K562 (cell line): ENCODE data around the gene UCHL5. TPM values are rescaled to one million over a fixed set of nuclear protein-coding genes. Genes with fewer than 3 reads are reported as not detected.

ENCODE experiments used
- CEBPG ChIP-seq, 3 experiments: fragments of 200-800 bp in 1 of 3; sonication (Bioruptor generic) in 1 of 3; sonication (generic) in 1 of 3; formaldehyde crosslinking in 1 of 3; IDR thresholded peaks in 2 of 3; conservative IDR thresholded peaks in 1 of 3; 2 replicates each; pipeline versions ENCODE4 v1.6.1 to v1.8.0; 2016 to 2022; ENCODE audit warnings: missing compliant biosample characterization in 2 of 3, missing genetic modification characterization in 2 of 3, mild to moderate bottlenecking in 1 of 3, missing genetic modification reagents in 1 of 3
- DMBX1 ChIP-seq: fragments of 250-450 bp; sonication (Bioruptor Pico); IDR thresholded peaks from 2 replicates; pipeline ENCODE4 v1.8.0; 2022; ENCODE audit warnings: inconsistent platforms, mild to moderate bottlenecking, moderate library complexity, borderline replicate concordance
- ETV1 ChIP-seq: fragments of 450-650 bp; conservative IDR thresholded peaks from 2 replicates; pipeline ENCODE4 v1.6.1; 2016; ENCODE audit warnings: missing genetic modification characterization, control low read depth, low read depth, missing compliant biosample characterization
- NR2C1 ChIP-seq, 2 experiments: fragments of 450-650 bp; IDR thresholded peaks; 2 replicates each; pipeline ENCODE4 v1.6.1; 2017; ENCODE audit warnings: mild to moderate bottlenecking in 2 of 2, antibody characterized with exemption in 1 of 2, inconsistent platforms in 1 of 2, missing compliant biosample characterization in 1 of 2, missing genetic modification characterization in 1 of 2
- NR2C2 ChIP-seq, 2 experiments: fragments of 200-800 bp in 1 of 2; sonication (Bioruptor generic) in 1 of 2; sonication (generic) in 1 of 2; formaldehyde crosslinking in 1 of 2; IDR thresholded peaks; 2 replicates each; pipeline versions ENCODE4 v1.6.1 to v1.8.0; 2016 to 2022; ENCODE audit warnings: mild to moderate bottlenecking in 1 of 2, missing compliant biosample characterization in 1 of 2, missing genetic modification characterization in 1 of 2, missing genetic modification reagents in 1 of 2
- ZNF384 ChIP-seq: IDR thresholded peaks from 2 replicates; pipeline ENCODE4 v1.6.1; 2012; ENCODE audit warnings: low read depth, low read length, improper control_type of control experiment
- polyA plus RNA-seq, 8 experiments: library from polyadenylated mRNA; depleted of rRNA in 4 of 8; stranded (reverse) in 5 of 8; unstranded in 3 of 8; fragments of >200 nt; fragmentation: Nextera tagmentation in 2 of 8; fragmentation: Illumina TruSeq in 1 of 8; extraction: Ambion mirVana in 2 of 8; extraction: Trizol in 1 of 8; gene quantifications; 2 replicates each; pipeline versions ENCODE4 v1.2.1 to v1.2.3, GENCODE V29; 2011 to 2014; ENCODE audit warnings: inconsistent platforms in 1 of 8, missing spikeins in 1 of 8
- total RNA-seq, 7 experiments: library from RNA; depleted of rRNA in 6 of 7; stranded (reverse); fragments of >200 nt in 6 of 7; fragmentation: Illumina TruSeq in 2 of 7; extraction: Trizol in 2 of 7; gene quantifications; 2 replicates each; pipeline versions ENCODE4 v1.2.1 to v1.2.3, GENCODE V29; 2011 to 2021; ENCODE audit warnings: low replicate concordance in 1 of 7
- TF ChIP-seq, protein P1 (sequence below): fragments of 450-650 bp; IDR thresholded peaks from 2 replicates; pipeline ENCODE4 v1.6.1; 2016; ENCODE audit warnings: borderline replicate concordance

Gene UCHL5
- total and polyA plus RNA-seq, 9 of the 15 experiments (the other 6 are each of a cell fraction or from before 2014, with no cell fraction given): 61.0 to 206 (median 122) TPM

DNA sequence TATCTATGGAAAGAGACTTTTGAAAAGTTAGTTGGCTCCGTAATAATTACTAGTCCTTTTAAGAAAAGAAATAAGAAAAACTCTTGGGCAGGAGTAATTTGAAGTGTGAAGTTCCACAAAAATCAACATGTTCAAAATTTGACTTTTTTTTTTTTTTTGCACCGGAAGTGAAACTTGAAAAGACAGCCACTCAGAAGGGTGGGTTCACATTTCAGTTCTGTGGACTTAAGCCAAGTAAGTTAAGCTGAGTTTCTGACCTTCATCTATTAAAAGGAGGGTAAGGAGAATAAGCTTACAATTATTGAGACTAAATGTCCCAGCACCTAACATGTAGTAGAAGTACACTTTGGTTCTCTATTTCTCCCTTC is 11.2 kb upstream of the UCHL5 start (continued):
- no peak for TF ChIP-seq NR2C2 (CRISPR knock-in tag; IDR thresholded peaks at IDR 0.05)
- TF ChIP-seq NR2C2 (tag; IDR thresholded peaks at IDR 0.05): peak; percentile 82
- TF ChIP-seq CEBPG (CRISPR knock-in tag; IDR thresholded peaks at IDR 0.05): no peak
- no peak for TF ChIP-seq CEBPG (tag; conservative IDR thresholded peaks at IDR 0.05 in 1 of 2, IDR thresholded peaks at IDR 0.05 in 1 of 2)
- peak; percentile 6; the same call in 1 of the 2 replicates for TF ChIP-seq DMBX1 (CRISPR knock-in tag)
- peak; percentile 50; the same call in 1 of the 2 replicates for TF ChIP-seq ZNF384
- TF ChIP-seq, protein P1, sequence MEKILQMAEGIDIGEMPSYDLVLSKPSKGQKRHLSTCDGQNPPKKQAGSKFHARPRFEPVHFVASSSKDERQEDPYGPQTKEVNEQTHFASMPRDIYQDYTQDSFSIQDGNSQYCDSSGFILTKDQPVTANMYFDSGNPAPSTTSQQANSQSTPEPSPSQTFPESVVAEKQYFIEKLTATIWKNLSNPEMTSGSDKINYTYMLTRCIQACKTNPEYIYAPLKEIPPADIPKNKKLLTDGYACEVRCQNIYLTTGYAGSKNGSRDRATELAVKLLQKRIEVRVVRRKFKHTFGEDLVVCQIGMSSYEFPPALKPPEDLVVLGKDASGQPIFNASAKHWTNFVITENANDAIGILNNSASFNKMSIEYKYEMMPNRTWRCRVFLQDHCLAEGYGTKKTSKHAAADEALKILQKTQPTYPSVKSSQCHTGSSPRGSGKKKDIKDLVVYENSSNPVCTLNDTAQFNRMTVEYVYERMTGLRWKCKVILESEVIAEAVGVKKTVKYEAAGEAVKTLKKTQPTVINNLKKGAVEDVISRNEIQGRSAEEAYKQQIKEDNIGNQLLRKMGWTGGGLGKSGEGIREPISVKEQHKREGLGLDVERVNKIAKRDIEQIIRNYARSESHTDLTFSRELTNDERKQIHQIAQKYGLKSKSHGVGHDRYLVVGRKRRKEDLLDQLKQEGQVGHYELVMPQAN: no peak
- 0 out of 2 replicates have a peak, but pooled peaks have one; percentile 38 for TF ChIP-seq ETV1 (tag)
- TF ChIP-seq NR2C1 (IDR thresholded peaks at IDR 0.05): peak; percentile 89
- peak; percentile 73 for TF ChIP-seq NR2C1 (tag; IDR thresholded peaks at IDR 0.05)
